ENCODE data around the gene CCS.
A peak's percentile ranks its signal among the peaks of the same experiment; 100 is the strongest.

CCS gene, protein sequence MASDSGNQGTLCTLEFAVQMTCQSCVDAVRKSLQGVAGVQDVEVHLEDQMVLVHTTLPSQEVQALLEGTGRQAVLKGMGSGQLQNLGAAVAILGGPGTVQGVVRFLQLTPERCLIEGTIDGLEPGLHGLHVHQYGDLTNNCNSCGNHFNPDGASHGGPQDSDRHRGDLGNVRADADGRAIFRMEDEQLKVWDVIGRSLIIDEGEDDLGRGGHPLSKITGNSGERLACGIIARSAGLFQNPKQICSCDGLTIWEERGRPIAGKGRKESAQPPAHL

DNA sequence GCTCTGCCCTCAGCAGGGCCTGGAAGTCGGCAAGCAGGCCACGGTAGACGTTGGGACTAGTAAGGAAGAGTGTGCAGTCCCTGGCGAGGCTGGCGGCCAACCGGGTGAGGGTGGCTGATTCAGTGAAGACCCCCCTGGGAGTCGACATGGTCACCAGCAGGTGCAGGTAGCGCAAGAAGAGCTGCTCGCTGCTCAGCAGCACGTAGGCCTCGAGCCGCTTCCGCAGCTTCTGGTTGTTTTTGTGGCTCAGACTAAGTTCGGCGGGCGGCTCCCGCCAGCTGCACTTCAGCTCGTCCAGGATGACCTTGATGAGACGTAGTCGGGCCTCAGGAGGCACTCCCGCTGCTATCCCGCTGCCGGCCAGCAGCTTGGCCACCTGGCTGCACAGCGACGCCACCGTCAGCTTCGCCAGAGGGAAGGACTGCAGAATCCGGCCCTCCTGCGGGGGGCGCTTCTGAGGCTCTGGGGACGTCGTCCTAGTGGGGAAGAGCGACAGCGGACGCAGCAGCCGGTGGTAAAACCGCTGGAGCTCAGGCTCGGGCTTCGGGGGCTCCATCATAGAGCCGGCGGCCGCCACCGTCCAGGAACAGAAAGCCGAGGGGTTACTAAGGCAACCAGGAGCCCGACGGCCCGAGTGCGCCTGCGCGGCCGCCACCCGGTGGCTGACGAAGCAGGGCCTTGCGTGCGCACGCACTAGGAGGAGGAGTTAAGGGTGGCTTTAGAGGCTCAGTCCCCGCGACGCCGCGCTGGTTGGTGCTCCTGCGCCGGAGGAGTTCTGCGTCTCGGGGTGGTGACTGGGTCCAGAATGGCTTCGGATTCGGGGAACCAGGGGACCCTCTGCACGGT, at the start of gene CCS, which contains the start of gene CCDC87:
TSS of gene CCS (plus strand) at position 729 of the 846 bp plus-strand sequence. CDS start at position 806, 77 bp downstream.
TSS of gene CCDC87 (minus strand) at position 607 of the 846 bp plus-strand sequence. CDS start at position 559, 48 bp downstream.
- peak within 1 kb of the TSS; percentile 79 for H3K27ac ChIP-seq
- TF ChIP-seq, protein P1, sequence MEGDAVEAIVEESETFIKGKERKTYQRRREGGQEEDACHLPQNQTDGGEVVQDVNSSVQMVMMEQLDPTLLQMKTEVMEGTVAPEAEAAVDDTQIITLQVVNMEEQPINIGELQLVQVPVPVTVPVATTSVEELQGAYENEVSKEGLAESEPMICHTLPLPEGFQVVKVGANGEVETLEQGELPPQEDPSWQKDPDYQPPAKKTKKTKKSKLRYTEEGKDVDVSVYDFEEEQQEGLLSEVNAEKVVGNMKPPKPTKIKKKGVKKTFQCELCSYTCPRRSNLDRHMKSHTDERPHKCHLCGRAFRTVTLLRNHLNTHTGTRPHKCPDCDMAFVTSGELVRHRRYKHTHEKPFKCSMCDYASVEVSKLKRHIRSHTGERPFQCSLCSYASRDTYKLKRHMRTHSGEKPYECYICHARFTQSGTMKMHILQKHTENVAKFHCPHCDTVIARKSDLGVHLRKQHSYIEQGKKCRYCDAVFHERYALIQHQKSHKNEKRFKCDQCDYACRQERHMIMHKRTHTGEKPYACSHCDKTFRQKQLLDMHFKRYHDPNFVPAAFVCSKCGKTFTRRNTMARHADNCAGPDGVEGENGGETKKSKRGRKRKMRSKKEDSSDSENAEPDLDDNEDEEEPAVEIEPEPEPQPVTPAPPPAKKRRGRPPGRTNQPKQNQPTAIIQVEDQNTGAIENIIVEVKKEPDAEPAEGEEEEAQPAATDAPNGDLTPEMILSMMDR (conservative IDR thresholded peaks at IDR 0.05), result peak; percentile 93

DNA sequence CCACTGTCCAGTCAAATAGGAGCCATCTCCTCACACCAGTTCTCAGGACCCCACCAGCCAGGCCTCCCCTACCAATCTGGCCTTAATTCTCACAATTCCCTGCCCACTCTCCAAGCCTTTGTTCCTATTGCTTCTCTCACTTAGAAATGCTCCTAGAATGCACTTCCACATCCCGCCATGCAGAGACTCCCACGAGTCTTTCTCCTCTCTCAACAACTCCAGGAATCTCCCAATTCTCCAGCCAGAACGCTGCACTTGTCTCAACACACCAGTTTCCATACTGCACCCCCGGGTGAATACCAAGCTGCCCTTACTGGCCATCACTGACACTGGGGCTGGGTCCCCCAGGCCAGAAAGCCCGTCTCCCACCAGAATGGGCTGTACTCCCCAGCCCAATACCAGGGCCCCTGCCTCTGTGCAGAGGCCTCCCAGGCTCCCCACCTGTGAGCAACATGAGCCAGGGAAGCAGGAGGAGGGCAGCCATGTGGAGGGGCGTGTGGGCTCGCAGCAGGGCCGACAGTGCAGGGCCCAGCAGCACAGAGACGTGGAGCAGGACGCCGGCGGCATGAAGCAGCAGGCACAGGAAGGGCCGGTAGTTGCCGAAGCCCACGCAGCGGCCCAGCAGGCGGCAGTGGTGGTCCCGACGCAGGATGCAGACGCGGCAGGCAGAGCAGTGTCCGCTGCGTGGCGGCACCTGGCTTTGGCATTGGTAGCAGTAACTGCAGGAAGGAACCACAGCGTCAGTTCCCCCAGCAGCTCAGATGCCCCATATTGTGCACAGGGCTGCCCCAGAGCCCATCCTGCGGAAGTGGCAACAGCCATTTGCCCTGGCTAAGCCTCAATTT, 49.5 kb upstream of the CCS start:
- H3K27ac ChIP-seq, result no peak overlapping the region; the same call in 1 of the 2 replicates
- TF ChIP-seq, protein P1 (conservative IDR thresholded peaks at IDR 0.05), result 0 out of 2 replicates have a peak, but pooled peaks have one; percentile 6

DNA sequence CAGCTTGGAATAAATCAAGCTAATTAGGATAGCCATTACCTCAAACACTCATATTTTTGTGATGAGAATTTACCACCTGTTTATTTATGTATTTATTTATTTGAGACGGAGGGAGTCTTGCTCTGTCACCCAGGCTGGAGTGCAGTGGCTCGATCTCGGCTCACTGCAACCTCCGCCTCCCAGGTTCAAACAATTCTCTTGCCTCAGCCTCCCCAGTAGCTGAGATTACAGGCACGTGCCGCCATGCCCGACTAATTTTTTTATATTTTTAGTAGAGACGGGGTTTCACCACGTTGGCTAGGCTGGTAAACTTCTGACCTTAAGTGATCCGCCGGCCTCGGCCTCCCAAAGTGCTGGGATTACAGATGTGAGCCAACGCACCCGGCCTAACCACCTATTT, 48.0 kb upstream of the CCS start:
- peak overlapping the region; percentile 88 for H3K27ac ChIP-seq

DNA sequence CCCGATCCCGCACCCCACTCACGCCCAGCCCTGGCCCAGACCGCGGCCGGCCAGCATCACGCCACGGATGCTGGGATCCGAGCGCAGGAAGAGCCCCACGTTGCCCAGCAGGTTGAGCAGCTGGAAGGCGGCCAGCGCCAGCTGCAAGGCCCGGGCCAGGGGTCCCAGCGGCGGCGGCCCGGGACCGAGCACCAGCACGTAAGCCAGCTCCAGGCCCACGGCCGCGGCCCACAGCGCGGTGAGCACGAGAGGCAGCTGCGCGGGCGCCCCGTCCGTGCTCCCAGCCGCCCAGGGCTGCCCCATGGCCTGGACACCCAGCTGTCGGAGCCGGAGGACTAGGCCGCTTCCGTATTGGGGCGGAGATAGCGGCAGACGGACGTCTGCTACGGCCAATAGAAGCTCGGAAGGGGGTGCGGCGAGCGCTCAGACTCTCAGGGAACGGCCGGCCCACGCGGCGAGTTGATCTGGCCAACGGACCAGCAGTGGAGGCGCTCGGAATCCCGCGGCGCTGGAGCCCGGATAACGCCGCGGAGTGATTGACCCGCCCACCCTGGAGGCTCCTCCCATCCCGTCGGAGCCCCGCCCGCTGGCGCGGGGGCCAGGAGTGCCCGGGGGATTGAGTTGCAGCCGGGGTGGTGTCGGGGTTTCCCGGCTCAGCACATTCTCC, 47.2 kb upstream of the CCS start, which contains the start of gene ZDHHC24:
TSS of gene ZDHHC24 (minus strand) at position 348 of the 667 bp plus-strand sequence. CDS start at position 303, 45 bp downstream.
- peak within 1 kb of the TSS; percentile 88 for H3K27ac ChIP-seq
- TF ChIP-seq, protein P1 (conservative IDR thresholded peaks at IDR 0.05), result no peak; the same call in 1 of the 2 replicates

DNA sequence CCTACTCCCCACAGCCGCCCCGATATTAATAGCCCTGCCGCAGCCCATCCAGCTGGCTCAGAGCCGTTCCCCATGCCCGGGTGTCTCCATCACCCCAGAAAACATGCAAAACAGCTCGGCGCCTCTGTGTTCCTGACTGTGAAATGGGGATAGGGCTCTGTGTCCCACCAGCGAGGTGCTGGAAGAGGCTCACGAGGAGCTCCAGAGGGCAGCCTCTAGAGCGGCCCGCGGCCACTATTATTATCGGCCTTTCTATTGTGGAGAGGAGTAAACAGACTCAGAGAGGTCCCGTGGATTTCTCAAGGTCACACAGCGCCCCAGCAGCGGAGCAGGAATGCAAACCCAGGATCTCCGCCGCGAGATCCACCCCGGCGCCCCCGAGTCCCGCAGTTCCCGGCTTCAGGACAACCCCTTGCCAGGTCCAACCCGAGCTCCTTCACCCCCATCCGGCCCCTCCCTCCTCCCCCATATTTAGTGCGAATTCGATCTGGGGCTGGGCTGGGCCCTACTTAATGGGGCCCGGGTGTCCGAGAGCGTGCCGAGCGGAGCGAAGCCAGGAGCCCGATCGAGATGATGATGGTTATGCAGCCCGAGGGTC, 46.5 kb upstream of the CCS start, which contains the start of gene ACTN3:
TSS of gene ACTN3 (plus strand) at position 536 of the 598 bp plus-strand sequence. CDS start at position 571, 35 bp downstream.
- TF ChIP-seq, protein P1 (conservative IDR thresholded peaks at IDR 0.05), result no peak
- H3K27ac ChIP-seq, result peak within 1 kb of the TSS; percentile 88

DNA sequence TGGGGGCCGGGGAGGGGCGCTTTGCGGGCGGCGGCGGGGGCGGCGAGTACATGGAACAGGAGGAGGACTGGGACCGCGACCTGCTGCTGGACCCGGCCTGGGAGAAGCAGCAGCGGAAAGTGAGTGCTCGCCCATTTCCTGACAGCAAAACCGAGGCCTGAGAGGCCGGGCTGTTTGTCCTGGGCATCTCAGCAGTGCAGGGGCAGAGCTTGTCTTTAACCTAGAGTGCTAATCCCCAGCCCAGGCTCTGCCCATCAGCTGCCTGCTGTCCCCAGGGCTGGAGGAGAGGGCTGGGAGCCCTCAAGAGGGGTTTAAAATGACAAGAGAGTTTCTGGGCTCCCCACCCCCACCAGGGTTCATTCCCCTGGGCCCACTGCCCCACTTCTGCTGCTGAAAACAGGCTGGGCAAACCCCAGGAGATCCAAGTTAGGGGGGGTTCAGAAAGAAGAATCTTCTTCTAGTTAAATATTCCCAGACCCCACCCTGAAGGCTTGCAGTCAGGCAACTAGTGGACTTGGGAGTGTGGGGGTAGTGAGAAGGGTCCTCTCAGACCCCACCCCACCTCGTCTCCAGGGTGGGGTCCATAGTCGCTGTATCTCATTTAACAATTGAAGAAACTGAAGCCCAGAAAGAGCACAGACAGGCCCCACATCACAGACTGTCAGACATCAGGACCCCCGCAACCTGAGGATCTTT, 45.9 kb upstream of the CCS start:
- TF ChIP-seq, protein P1 (conservative IDR thresholded peaks at IDR 0.05), result no peak
- no peak overlapping the region; the same call in 1 of the 2 replicates for H3K27ac ChIP-seq

Data from VCaP (cell line).